ENCODE data around the gene SNX21.

SNX21 gene

GRCh38 chr20:45883100-45883469 lies 49.5 kb downstream of the SNX21 start:
- no peak for DNase-seq

GRCh38 chr20:45886590-45887345 lies 53.2 kb downstream of the SNX21 start:
- no peak for DNase-seq

GRCh38 chr20:45887346-45887715 lies 53.7 kb downstream of the SNX21 start, which contains the start of gene SPATA25:
Gene SPATA25, minus strand, starts transcription at chr20:45887622. Its CDS starts 32 bp downstream, at chr20:45887590.
- DNase-seq: no peak

GRCh38 chr20:45888681-45889080 lies 55.1 kb downstream of the SNX21 start:
- no peak for DNase-seq

- peak; percentile 80 to 87 (median 83) for DNase-seq
Observed at GRCh38 chr20:45890077-45890984, 56.7 kb downstream of the SNX21 start.

GRCh38 chr20:45890985-45891983 lies 57.7 kb downstream of the SNX21 start, which contains the start of the genes CTSA and NEURL2:
Gene CTSA, plus strand, starts transcription at chr20:45891335. Its CDS starts 234 bp downstream, at chr20:45891569.
Gene NEURL2, minus strand, starts transcription at chr20:45891208. Its CDS starts 217 bp downstream, at chr20:45890991.
- peak; percentile 77 to 88 (median 85) for DNase-seq

GRCh38 chr20:45892049-45892825 lies 58.6 kb downstream of the SNX21 start:
- DNase-seq: peak; percentile 59 to 63 (median 63)
